PC-3 (cell line): ENCODE data around the gene PIGT. TPM values are rescaled to one million over a fixed set of nuclear protein-coding genes. Genes with fewer than 3 reads are reported as not detected.

Source experiments
- ATAC-seq: fragments of 200-7000 bp; cut with Tn5 transposase; 2 replicates; pipeline ENCODE4 v1.9.1; 2020; ENCODE audit warnings: mild to moderate bottlenecking, moderate library complexity
- BruUV-seq: library from RNA; stranded (reverse); fragments of 400-500 nt; replicated peaks from 2 replicates; lab custom pipeline; 2021; lab: Mats Ljungman, UMichigan
- CTCF ChIA-PET: fragments of 300-600 bp; sonication (Branson Sonifier 250); formaldehyde crosslinking; loops from one replicate; lab custom pipeline; 2022; ENCODE audit warnings: antibody characterized with exemption; lab: Charles Lee
- POLR2A ChIA-PET: fragments of 300-600 bp; sonication (Branson Sonifier 250); formaldehyde crosslinking; loops from one replicate; lab custom pipeline; 2022; ENCODE audit warnings: antibody characterized with exemption; ENCODE audit not compliant: unreplicated experiment; lab: Charles Lee
- DNase-seq: peaks from one replicate; pipeline ENCODE4 v3.0.0-alpha.2; 2015
- H2AFZ ChIP-seq: fragments of 300-600 bp; sonication (generic); 2 replicates; pipeline ENCODE4 v1.6.0; 2016; ENCODE audit warnings: antibody characterized with exemption, low read length
- H3F3A ChIP-seq: fragments of 300-600 bp; sonication (generic); one replicate; pipeline ENCODE4 v1.6.0; 2017; ENCODE audit warnings: antibody characterized with exemption, low read length, control low read depth, mild to moderate bottlenecking; ENCODE audit not compliant: unreplicated experiment
- H3K27ac ChIP-seq: fragments of 300-600 bp; sonication (generic); 2 replicates; pipeline ENCODE4 v1.5.1; 2016; ENCODE audit warnings: mild to moderate bottlenecking, low read length
- H3K27me3 ChIP-seq: fragments of 300-600 bp; sonication (generic); 2 replicates; pipeline ENCODE4 v1.6.1; 2016; ENCODE audit warnings: low read length, mixed read lengths
- H3K36me3 ChIP-seq: fragments of 300-600 bp; sonication (generic); 2 replicates; pipeline ENCODE4 v1.6.1; 2016; ENCODE audit warnings: low read depth, mixed run types, low read length, mixed read lengths
- H3K4me1 ChIP-seq: fragments of 300-600 bp; sonication (generic); 2 replicates; pipeline ENCODE4 v1.5.1; 2016; ENCODE audit warnings: low read length; ENCODE audit not compliant: insufficient read depth
- H3K4me2 ChIP-seq: fragments of 300-600 bp; sonication (generic); 2 replicates; pipeline ENCODE4 v1.6.0; 2016; ENCODE audit warnings: low read length
- H3K4me3 ChIP-seq: fragments of 300-600 bp; sonication (generic); 2 replicates; pipeline ENCODE4 v1.5.1; 2016; ENCODE audit warnings: mild to moderate bottlenecking, low read length, mixed read lengths
- H3K79me2 ChIP-seq: fragments of 300-600 bp; sonication (generic); 2 replicates; pipeline ENCODE4 v1.6.1; 2017; ENCODE audit warnings: low read length, mixed read lengths
- H3K9ac ChIP-seq: fragments of 300-600 bp; sonication (generic); 2 replicates; pipeline ENCODE4 v1.6.0; 2016; ENCODE audit warnings: mild to moderate bottlenecking, low read length
- H3K9me2 ChIP-seq: fragments of 300-600 bp; sonication (generic); replicated peaks from 2 replicates; pipeline ENCODE4 v1.6.1; 2016; ENCODE audit warnings: mixed run types, low read length, mixed read lengths
- H3K9me3 ChIP-seq: fragments of 300-600 bp; sonication (generic); 2 replicates; pipeline ENCODE4 v1.6.1; 2016; ENCODE audit warnings: low read length, mixed read lengths
- H4K20me1 ChIP-seq: fragments of 300-600 bp; sonication (generic); 2 replicates; pipeline ENCODE4 v1.6.1; 2016; ENCODE audit warnings: low read length, mixed read lengths
- CTCF ChIP-seq: fragments of 300-600 bp; sonication (generic); conservative IDR thresholded peaks from 2 replicates; pipeline ENCODE4 v1.5.1; 2017; ENCODE audit warnings: antibody characterized with exemption, low read depth, mild to moderate bottlenecking, low read length
- EZH2 ChIP-seq: fragments of 300-600 bp; sonication (generic); IDR thresholded peaks from one replicate; pipeline ENCODE4 v1.6.1; 2017; ENCODE audit warnings: antibody characterized with exemption, mild to moderate bottlenecking, low read length; ENCODE audit not compliant: unreplicated experiment
- EZH2phosphoT487 ChIP-seq: fragments of 300-600 bp; sonication (generic); IDR thresholded peaks from 2 replicates; pipeline ENCODE4 v1.6.1; 2018; ENCODE audit warnings: mild to moderate bottlenecking, antibody characterized with exemption, low read length, borderline replicate concordance
- intact Hi-C: fragments of 100-400 bp; cut with micrococcal nuclease; formaldehyde crosslinking; loops from 2 replicates; pipeline ENCODE4 v1.9.0; 2023
- total RNA-seq: library from RNA; depleted of rRNA; stranded (reverse); fragments of >200 nt; gene quantifications from 2 replicates; pipeline ENCODE4 v1.2.3, GENCODE V29; 2014

The PIGT gene
- total RNA-seq, 1 experiment from 2014 or later = 129 TPM

DNA sequence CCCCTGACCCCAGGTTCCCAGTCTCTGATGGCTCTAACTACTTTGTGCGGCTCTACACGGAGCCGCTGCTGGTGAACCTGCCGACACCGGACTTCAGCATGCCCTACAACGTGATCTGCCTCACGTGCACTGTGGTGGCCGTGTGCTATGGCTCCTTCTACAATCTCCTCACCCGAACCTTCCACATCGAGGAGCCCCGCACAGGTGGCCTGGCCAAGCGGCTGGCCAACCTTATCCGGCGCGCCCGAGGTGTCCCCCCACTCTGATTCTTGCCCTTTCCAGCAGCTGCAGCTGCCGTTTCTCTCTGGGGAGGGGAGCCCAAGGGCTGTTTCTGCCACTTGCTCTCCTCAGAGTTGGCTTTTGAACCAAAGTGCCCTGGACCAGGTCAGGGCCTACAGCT, 9.6 kb downstream of the PIGT start:
- intact Hi-C loops = no loop called here
- no peaks in the 10 kb centered on the region for H4K20me1 ChIP-seq
- no peak overlapping the region for H3K27ac ChIP-seq
- H2AFZ ChIP-seq = no peak overlapping the region
- H3K79me2 ChIP-seq = peaks cover 5% of the 10 kb centered on the region; the same call in 1 of the 2 replicates
- no peaks in the 10 kb centered on the region for H3F3A ChIP-seq
- H3K27me3 ChIP-seq = no peaks in the 10 kb centered on the region
- ChIA-PET CTCF (no interaction called here), POLR2A (no interaction called here)
- no peak overlapping the region for H3K4me2 ChIP-seq
- TSS peak; percentile 22 for BruUV-seq
- H3K9me2 ChIP-seq = no peaks in the 10 kb centered on the region
- no peak for DNase-seq
- no peaks in the 10 kb centered on the region for H3K9me3 ChIP-seq
- TF ChIP-seq EZH2phosphoT487 (no peak), EZH2 (no peak), CTCF (no peak)
- no peak overlapping the region for H3K4me3 ChIP-seq
- ATAC-seq = no peak
- H3K4me1 ChIP-seq = no peaks in the 10 kb centered on the region
- H3K9ac ChIP-seq = no peak overlapping the region
- peaks cover 44% of the 10 kb centered on the region for H3K36me3 ChIP-seq

- Histone ChIP-seq H3K9me3 (no peaks in the 10 kb centered on the region), H3K9ac (no peak overlapping the region), H4K20me1 (no peaks in the 10 kb centered on the region), H3K79me2 (no peaks in the 10 kb centered on the region), H3K4me1 (no peaks in the 10 kb centered on the region), H3F3A (no peaks in the 10 kb centered on the region), H3K27me3 (no peaks in the 10 kb centered on the region), H3K4me3 (no peak overlapping the region), H3K4me2 (no peak overlapping the region), H3K9me2 (no peaks in the 10 kb centered on the region), H2AFZ (no peak overlapping the region), H3K27ac (no peak overlapping the region), H3K36me3 (peaks cover 35% of the 10 kb centered on the region)
- POLR2A ChIA-PET = no interaction called here
- ATAC-seq = no peak
- no peak for TF ChIP-seq EZH2
- no peak for TF ChIP-seq EZH2phosphoT487
- TF ChIP-seq CTCF = no peak
- intact Hi-C loops = no loop called here
- no TSS peak for BruUV-seq
- no peak for DNase-seq
- CTCF ChIA-PET = no interaction called here
Measured at GRCh38 chr20:45426320-45427016, 10.5 kb downstream of the PIGT start.
